K562 (cell line): Measurements from ENCODE around the gene TMEM131L. TPM values are rescaled to one million over a fixed set of nuclear protein-coding genes. Genes with fewer than 3 reads are reported as not detected.

Experiments
- ATAC-seq: fragments of 200-7000 bp; cut with Tn5 transposase; 3 replicates; pipeline ENCODE4 v1.9.1; 2020; ENCODE audit warnings: moderate library complexity
- BruUV-seq: library from RNA; stranded (reverse); fragments of 400-500 nt; replicated peaks from 2 replicates; lab custom pipeline; 2021; lab: Mats Ljungman, UMichigan
- CTCF ChIA-PET: fragments of 300-600 bp; formaldehyde crosslinking; extraction: SDS; loops from one replicate; lab custom pipeline; 2021; ENCODE audit warnings: low intra/inter-chr PET ratio; lab: Yijun Ruan, JAX
- POLR2A ChIA-PET: fragments of 300-600, 350-650 bp; sonication (Branson Sonifier 250); formaldehyde crosslinking; extraction: SDS; loops from one replicate; lab custom pipeline; 2021; ENCODE audit warnings: antibody characterized with exemption, inconsistent platforms; lab: Yijun Ruan, JAX
- DNase-seq, 4 experiments: peaks; one replicate each; pipeline versions ENCODE4 v3.0.0 to v3.0.0-alpha.2; 2011 to 2018; ENCODE audit warnings: low spot score in 3 of 4, mixed read lengths in 3 of 4; ENCODE audit errors: extremely low read depth in 1 of 4
- FAIRE-seq: peaks from 2 replicates; lab custom pipeline; 2011; peaks lifted over from hg19 to GRCh38; lab: Jason Lieb, UNC
- H2AFZ ChIP-seq: 2 replicates; pipeline ENCODE4 v1.6.0; 2011; ENCODE audit warnings: low read depth, low read length, control low read depth, inconsistent platforms
- H3K27ac ChIP-seq: fragments of 200-600 bp; 3 replicates; pipeline ENCODE4 v1.8.0; 2011; ENCODE audit warnings: low read depth, mild to moderate bottlenecking, control low read depth, inconsistent platforms, low read length, moderate library complexity, mixed read lengths; ENCODE audit errors: extremely low read depth
- H3K27me3 ChIP-seq, 2 experiments: fragments of 300-600 bp in 1 of 2; 2 replicates in 1 of 2; 3 replicates in 1 of 2; pipeline versions ENCODE4 v1.6.0 to v1.8.0; 2011; ENCODE audit warnings: inconsistent platforms in 2 of 2, low read length in 2 of 2, mild to moderate bottlenecking in 1 of 2, mixed read lengths in 1 of 2, moderate library complexity in 1 of 2; ENCODE audit not compliant: control insufficient read depth in 2 of 2, insufficient read depth in 2 of 2
- H3K36me3 ChIP-seq: fragments of 300-600 bp; 3 replicates; pipeline ENCODE4 v1.8.0; 2011; ENCODE audit warnings: mild to moderate bottlenecking, low read length, inconsistent platforms; ENCODE audit not compliant: control insufficient read depth, insufficient read depth
- H3K4me1 ChIP-seq, 2 experiments: fragments of 200-600 bp in 1 of 2; replicated peaks in 1 of 2; 2 replicates in 1 of 2; 3 replicates in 1 of 2; pipeline versions ENCODE4 v1.5.1 to v1.8.0; 2011; ENCODE audit warnings: inconsistent platforms in 2 of 2, low read length in 2 of 2, mild to moderate bottlenecking in 1 of 2, mixed read lengths in 1 of 2, moderate library complexity in 1 of 2; ENCODE audit not compliant: control insufficient read depth in 2 of 2, insufficient read depth in 2 of 2
- H3K4me2 ChIP-seq: 2 replicates; pipeline ENCODE4 v1.6.1; 2011; ENCODE audit warnings: low read length, control low read depth, inconsistent platforms, mixed read lengths; ENCODE audit not compliant: insufficient read depth
- H3K4me3 ChIP-seq: fragments of 200-600 bp; sonication (generic), shearing (Covaris generic); 2 replicates; pipeline ENCODE4 v1.5.1; 2016; ENCODE audit warnings: control low read depth, inconsistent platforms
- H3K79me2 ChIP-seq: fragments of 200-600 bp; 3 replicates; pipeline ENCODE4 v1.8.0; 2011; ENCODE audit warnings: low read length, inconsistent platforms; ENCODE audit not compliant: control insufficient read depth, insufficient read depth
- H3K9ac ChIP-seq, 2 experiments: 2 replicates each; pipeline versions ENCODE4 v1.6.0 to v1.6.1; 2011; ENCODE audit warnings: low read depth in 2 of 2, low read length in 2 of 2, control low read depth in 1 of 2, inconsistent platforms in 1 of 2, mild to moderate bottlenecking in 1 of 2, mixed read lengths in 1 of 2; ENCODE audit not compliant: insufficient read depth in 1 of 2
- H3K9me1 ChIP-seq: one replicate; pipeline ENCODE4 v1.6.0; 2011; ENCODE audit warnings: inconsistent platforms, mild to moderate bottlenecking, low read length, moderate library complexity; ENCODE audit not compliant: control insufficient read depth, insufficient read depth
- H3K9me3 ChIP-seq: replicated peaks from 2 replicates; pipeline ENCODE4 v1.5.1; 2011; ENCODE audit warnings: low read depth, low read length, inconsistent platforms; ENCODE audit not compliant: control insufficient read depth, insufficient read depth
- H4K20me1 ChIP-seq: replicated peaks from 2 replicates; pipeline ENCODE4 v1.6.1; 2011; ENCODE audit warnings: low read length, inconsistent platforms, mixed read lengths; ENCODE audit not compliant: control insufficient read depth, insufficient read depth
- BRF1 ChIP-seq: IDR thresholded peaks from 3 replicates; pipeline ENCODE4 v1.6.1; 2011; ENCODE audit warnings: borderline replicate concordance, mild to moderate bottlenecking; ENCODE audit not compliant: insufficient read length; ENCODE audit errors: extremely low read depth
- CCAR2 ChIP-seq: fragments of 200-400 bp; formaldehyde crosslinking; IDR thresholded peaks from 2 replicates; pipeline ENCODE4 v1.6.1; 2017; ENCODE audit warnings: mild to moderate bottlenecking, low read depth, low read length
- EGR1 ChIP-seq: fragments of 450-650 bp; conservative IDR thresholded peaks from 2 replicates; pipeline ENCODE4 v1.6.1; 2017; ENCODE audit warnings: mild to moderate bottlenecking
- ELF1 ChIP-seq: fragments of 200-800 bp; sonication (Bioruptor generic); IDR thresholded peaks from 2 replicates; pipeline ENCODE4 v1.6.1; 2016; ENCODE audit warnings: missing genetic modification characterization, missing compliant biosample characterization
- FOXP1 ChIP-seq: sonication (generic); formaldehyde crosslinking; IDR thresholded peaks from 2 replicates; pipeline ENCODE4 v1.8.0; 2022; ENCODE audit warnings: mild to moderate bottlenecking, missing genetic modification reagents
- GTF2A2 ChIP-seq: IDR thresholded peaks from 2 replicates; pipeline ENCODE4 v1.6.1; 2016; ENCODE audit warnings: mild to moderate bottlenecking, missing genetic modification characterization, missing compliant biosample characterization
- HOXB6 ChIP-seq: fragments of 250-450 bp; sonication (Bioruptor Pico); IDR thresholded peaks from 2 replicates; pipeline ENCODE4 v1.5.1; 2022; ENCODE audit warnings: mild to moderate bottlenecking, borderline replicate concordance
- MAFF ChIP-seq: IDR thresholded peaks from 2 replicates; pipeline ENCODE4 v1.6.1; 2012; ENCODE audit warnings: low read length, improper control_type of control experiment
- MEIS2 ChIP-seq: fragments of 450-650 bp; IDR thresholded peaks from 2 replicates; pipeline ENCODE4 v1.6.1; 2014; ENCODE audit warnings: mild to moderate bottlenecking; ENCODE audit not compliant: partially characterized antibody
- NFE2L1 ChIP-seq: fragments of 450-650 bp; IDR thresholded peaks from 2 replicates; pipeline ENCODE4 v1.6.1; 2016; ENCODE audit warnings: missing genetic modification characterization, low read depth, mild to moderate bottlenecking, missing compliant biosample characterization, moderate library complexity, borderline replicate concordance
- PHB ChIP-seq: fragments of 250-450 bp; sonication (Bioruptor Pico); IDR thresholded peaks from 2 replicates; pipeline ENCODE4 v1.5.0; 2021
- PHF20 ChIP-seq: fragments of 450-650 bp; IDR thresholded peaks from 2 replicates; pipeline ENCODE4 v1.6.1; 2018; ENCODE audit not compliant: partially characterized antibody
- PTTG1 ChIP-seq: fragments of 450-650 bp; IDR thresholded peaks from 2 replicates; pipeline ENCODE4 v1.6.1; 2016; ENCODE audit warnings: low read depth, mild to moderate bottlenecking, missing genetic modification characterization, missing compliant biosample characterization
- RB1 ChIP-seq: fragments of 450-650 bp; IDR thresholded peaks from 2 replicates; pipeline ENCODE4 v1.6.1; 2017; ENCODE audit warnings: low read depth, mild to moderate bottlenecking
- SMARCA5 ChIP-seq: fragments of 450-650 bp; IDR thresholded peaks from 2 replicates; pipeline ENCODE4 v1.6.1; 2016
- SMARCE1 ChIP-seq: fragments of 450-650 bp; IDR thresholded peaks from 2 replicates; pipeline ENCODE4 v1.7.1; 2016; ENCODE audit warnings: mild to moderate bottlenecking
- SREBF1 ChIP-seq: fragments of 150-350 bp; IDR thresholded peaks from 2 replicates; pipeline ENCODE4 v1.6.1; 2014; ENCODE audit warnings: antibody characterized with exemption, low read depth, low read length, borderline replicate concordance
- ZNF121 ChIP-seq: sonication (generic); formaldehyde crosslinking; conservative IDR thresholded peaks from 2 replicates; pipeline ENCODE4 v1.8.0; 2022; ENCODE audit warnings: missing genetic modification reagents
- ZNF146 ChIP-seq: IDR thresholded peaks from one replicate; pipeline ENCODE4 v1.6.1; 2018; ENCODE audit warnings: missing compliant biosample characterization; ENCODE audit not compliant: unreplicated experiment
- ZNF347 ChIP-seq: fragments of 450-650 bp; formaldehyde crosslinking; IDR thresholded peaks from 2 replicates; pipeline ENCODE4 v1.4.0; 2020; ENCODE audit warnings: low read depth, mild to moderate bottlenecking, moderate library complexity
- WGBS: fragments of 100-300 bp; shearing (Covaris generic); methylation state at CpG from one replicate; pipeline ENCODE4 v1.1.6; 2016; ENCODE audit warnings: low coverage, mixed read lengths; ENCODE audit not compliant: insufficient coverage; ENCODE audit errors: missing lambda C conversion rate; 5-methylcytosine and 5-hydroxymethylcytosine counted together
- in situ Hi-C: fragments of 300-500 bp; cut with MboI; formaldehyde crosslinking; loops from 4 replicates; pipeline ENCODE4 v1.15.0; 2018; ENCODE audit warnings: inconsistent platforms, mixed read lengths
- intact Hi-C: fragments of 100-400 bp; cut with micrococcal nuclease; formaldehyde crosslinking; loops from 2 replicates; pipeline ENCODE4 v1.14.2; 2022
- polyA plus RNA-seq, 8 experiments: library from polyadenylated mRNA; depleted of rRNA in 4 of 8; stranded (reverse) in 5 of 8; unstranded in 3 of 8; fragments of >200 nt; fragmentation: Nextera tagmentation in 2 of 8; fragmentation: Illumina TruSeq in 1 of 8; extraction: Ambion mirVana in 2 of 8; extraction: Trizol in 1 of 8; gene quantifications; 2 replicates each; pipeline versions ENCODE4 v1.2.1 to v1.2.3, GENCODE V29; 2011 to 2014; ENCODE audit warnings: inconsistent platforms in 1 of 8, missing spikeins in 1 of 8
- total RNA-seq, 7 experiments: library from RNA; depleted of rRNA in 6 of 7; stranded (reverse); fragments of >200 nt in 6 of 7; fragmentation: Illumina TruSeq in 2 of 7; extraction: Trizol in 2 of 7; gene quantifications; 2 replicates each; pipeline versions ENCODE4 v1.2.1 to v1.2.3, GENCODE V29; 2011 to 2021; ENCODE audit warnings: low replicate concordance in 1 of 7

The TMEM131L gene
- total and polyA plus RNA-seq, 9 of the 15 experiments (the other 6 are each of a cell fraction or from before 2014, with no cell fraction given) = 1.2 to 20.8 (median 12.9) TPM

DNA sequence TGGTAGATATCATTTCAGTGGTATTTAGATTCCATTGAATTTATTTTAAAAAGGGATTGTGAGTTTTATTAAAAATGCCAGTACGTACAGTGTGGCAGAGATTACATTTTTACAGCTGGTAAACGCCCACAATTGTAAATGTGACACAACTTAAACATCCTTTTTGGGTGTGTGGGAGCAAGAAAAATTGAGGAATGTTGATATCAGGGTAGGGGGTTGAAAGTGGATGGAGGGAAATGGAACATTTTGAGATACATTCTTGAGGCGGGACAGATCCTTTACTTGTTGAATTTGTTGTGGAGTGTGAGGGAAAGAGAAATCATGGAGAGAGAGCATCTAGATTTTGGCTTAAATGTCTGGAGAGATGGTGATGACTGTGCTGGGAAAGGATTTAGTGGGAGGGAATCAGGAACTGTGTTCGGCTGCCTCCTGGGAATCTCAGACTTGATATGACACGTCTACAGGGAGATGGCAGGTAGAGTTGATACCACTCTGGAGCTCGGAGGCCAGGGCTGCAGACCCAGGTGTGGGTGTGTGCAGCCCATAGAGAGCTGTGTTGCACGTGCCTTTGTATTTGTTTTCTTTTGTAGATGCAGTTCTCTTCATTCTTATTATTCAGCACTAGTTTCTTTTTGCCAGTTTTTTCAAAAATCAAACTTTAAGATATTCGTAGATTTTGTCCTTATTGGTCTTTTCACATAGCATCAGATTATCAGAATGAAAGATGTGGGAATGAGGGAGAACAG is 10.8 kb downstream of the TMEM131L start:
- no peak overlapping the region for H3K4me3 ChIP-seq
- no peak overlapping the region for H3K4me2 ChIP-seq
- FAIRE-seq (no peak), ATAC-seq (no peak), DNase-seq (no peak)
- H3K27ac ChIP-seq = no peak overlapping the region
- H3K9me3 ChIP-seq = no peaks in the 10 kb centered on the region
- TF ChIP-seq SMARCE1 (no peak), SREBF1 (no peak), SMARCA5 (no peak), GTF2A2 (no peak), ZNF347 (no peak), ZNF146 (CRISPR knock-in tag) (no peak), PHF20 (no peak), HOXB6 (CRISPR knock-in tag) (no peak), FOXP1 (CRISPR knock-in tag) (no peak), MEIS2 (no peak), MAFF (no peak), CCAR2 (no peak), PHB (no peak), EGR1 (no peak), BRF1 (no peak), RB1 (no peak), ELF1 (tag) (no peak), ZNF121 (CRISPR knock-in tag) (no peak), PTTG1 (no peak), NFE2L1 (tag) (no peak)
- BruUV-seq = no TSS peak
- intact Hi-C loops = no loop called here
- peaks cover 25% of the 10 kb centered on the region for H3K79me2 ChIP-seq
- no peak overlapping the region for H2AFZ ChIP-seq
- in situ Hi-C loops = no loop called here
- H3K36me3 ChIP-seq = peaks cover 47% of the 10 kb centered on the region
- no peaks in the 10 kb centered on the region for H3K9me1 ChIP-seq
- no peaks in the 10 kb centered on the region; the same call in 1 of the 2 replicates for H4K20me1 ChIP-seq
- CTCF ChIA-PET = no interaction called here
- peaks cover 0 to 4% of the 10 kb centered on the region in 2 experiments; a peak in 3 of 5 replicates for H3K4me1 ChIP-seq
- POLR2A ChIA-PET = interaction anchor here (2.4 kb wide), 2 partner anchors 9 to 10 kb away, joined by 9 to 11 read pairs; partner anchors contain the start of gene TMEM131L
- WGBS = 78% methylated on average over 8 of the region's 8 CpGs
- H3K27me3 ChIP-seq = no peaks in the 10 kb centered on the region
- no peak overlapping the region for H3K9ac ChIP-seq
